GM12878 (cell line): ENCODE measurements around the gene TNFSF4. TPM values are rescaled to one million over a fixed set of nuclear protein-coding genes. Genes with fewer than 3 reads are reported as not detected.

Source experiments
- ATAC-seq: fragments of 200-7000 bp; cut with Tn5 transposase; 3 replicates; pipeline ENCODE4 v1.9.1; 2020; ENCODE audit warnings: mild to moderate bottlenecking, moderate library complexity
- BruUV-seq: library from RNA; stranded (reverse); fragments of 400-500 nt; replicated peaks from 2 replicates; lab custom pipeline; 2021; lab: Mats Ljungman, UMichigan
- CTCF ChIA-PET: fragments of 300-600 bp; sonication (Branson Sonifier 250); formaldehyde crosslinking; extraction: SDS; loops from one replicate; lab custom pipeline; 2021; ENCODE audit warnings: inconsistent platforms; lab: Yijun Ruan, JAX
- POLR2A ChIA-PET: fragments of 350-600 bp; formaldehyde crosslinking; extraction: SDS; loops from one replicate; lab custom pipeline; 2021; ENCODE audit warnings: inconsistent platforms; lab: Charles Lee
- RAD21 ChIA-PET: fragments of 300-600 bp; sonication (Branson Sonifier 250); formaldehyde crosslinking; loops from one replicate; lab custom pipeline; 2023; ENCODE audit warnings: antibody characterized with exemption; ENCODE audit not compliant: unreplicated experiment; lab: Charles Lee
- SMC1A ChIA-PET: fragments of 300-600 bp; sonication (Branson Sonifier 250); formaldehyde crosslinking; loops from one replicate; lab custom pipeline; 2023; ENCODE audit not compliant: unreplicated experiment, uncharacterized antibody; lab: Charles Lee
- DNase-seq: peaks from one replicate; pipeline ENCODE4 v3.0.0-alpha.2; 2011; ENCODE audit warnings: low read depth, low spot score
- FAIRE-seq: peaks from 3 replicates; lab custom pipeline; 2011; peaks lifted over from hg19 to GRCh38; lab: Jason Lieb, UNC
- H2AFZ ChIP-seq: 2 replicates; pipeline ENCODE4 v1.6.0; 2011; ENCODE audit warnings: low read depth, low read length, control low read depth; ENCODE audit not compliant: control insufficient read depth
- H3K27ac ChIP-seq: 2 replicates; pipeline ENCODE4 v1.5.1; 2011; ENCODE audit warnings: control low read depth; ENCODE audit not compliant: control insufficient read depth, insufficient read depth
- H3K27me3 ChIP-seq, 2 experiments: replicated peaks in 1 of 2; 2 replicates each; pipeline versions ENCODE4 v1.6.0 to v1.6.1; 2011; ENCODE audit warnings: low read length in 1 of 2; ENCODE audit not compliant: control insufficient read depth in 2 of 2, insufficient read depth in 2 of 2
- H3K36me3 ChIP-seq, 2 experiments: 2 replicates each; pipeline ENCODE4 v1.5.1; 2011; ENCODE audit warnings: low read length in 1 of 2; ENCODE audit not compliant: control insufficient read depth in 2 of 2, insufficient read depth in 2 of 2
- H3K4me1 ChIP-seq: 2 replicates; pipeline ENCODE4 v1.6.1; 2011; ENCODE audit warnings: mild to moderate bottlenecking, low read length, moderate library complexity, mixed read lengths; ENCODE audit not compliant: control insufficient read depth, insufficient read depth
- H3K4me2 ChIP-seq: 2 replicates; pipeline ENCODE4 v1.6.0; 2011; ENCODE audit warnings: control low read depth; ENCODE audit not compliant: control insufficient read depth, insufficient read depth
- H3K4me3 ChIP-seq: fragments of 200-600 bp; sonication (generic); 2 replicates; pipeline ENCODE4 v1.5.1; 2016
- H3K79me2 ChIP-seq: 2 replicates; pipeline ENCODE4 v1.6.0; 2011; ENCODE audit warnings: low read length; ENCODE audit not compliant: control insufficient read depth, insufficient read depth
- H3K9ac ChIP-seq: 2 replicates; pipeline ENCODE4 v1.8.0; 2011; ENCODE audit warnings: low read length, control low read depth, mixed read lengths; ENCODE audit not compliant: control insufficient read depth, insufficient read depth
- H3K9me3 ChIP-seq: replicated peaks from 3 replicates; pipeline ENCODE4 v1.5.1; 2011; ENCODE audit warnings: mild to moderate bottlenecking, low read length; ENCODE audit not compliant: control insufficient read depth, insufficient read depth
- H4K20me1 ChIP-seq: 2 replicates; pipeline ENCODE4 v1.6.0; 2011; ENCODE audit not compliant: control insufficient read depth, insufficient read depth
- EED ChIP-seq: sonication (generic); IDR thresholded peaks from 2 replicates; pipeline ENCODE4 v1.6.1; 2016; ENCODE audit warnings: antibody characterized with exemption, low read depth
- HDAC2 ChIP-seq: fragments of 200-600 bp; sonication (generic); IDR thresholded peaks from 2 replicates; pipeline ENCODE4 v1.6.1; 2017
- HDGF ChIP-seq: fragments of 450-650 bp; IDR thresholded peaks from 2 replicates; pipeline ENCODE4 v1.6.1; 2016; ENCODE audit warnings: antibody characterized with exemption
- IKZF2 ChIP-seq, 2 experiments: fragments of 450-650 bp; IDR thresholded peaks; 2 replicates each; pipeline ENCODE4 v1.6.1; 2017; ENCODE audit warnings: mild to moderate bottlenecking in 2 of 2, moderate library complexity in 2 of 2
- NR2C2 ChIP-seq: IDR thresholded peaks from 2 replicates; pipeline ENCODE4 v1.6.1; 2011; ENCODE audit warnings: borderline replicate concordance, low read depth; ENCODE audit not compliant: control insufficient read depth, insufficient read length
- SKIL ChIP-seq: fragments of 450-650 bp; IDR thresholded peaks from 2 replicates; pipeline ENCODE4 v1.6.1; 2017; ENCODE audit warnings: mild to moderate bottlenecking, low read depth, inconsistent platforms; ENCODE audit not compliant: poor library complexity, severe bottlenecking
- SMAD1 ChIP-seq: fragments of 450-650 bp; IDR thresholded peaks from 2 replicates; pipeline ENCODE4 v1.6.1; 2018; ENCODE audit warnings: mild to moderate bottlenecking, low read depth; ENCODE audit not compliant: partially characterized antibody
- SMAD5 ChIP-seq: IDR thresholded peaks from 2 replicates; pipeline ENCODE4 v1.6.1; 2016; ENCODE audit warnings: antibody characterized with exemption, low read depth
- SMARCA5 ChIP-seq: fragments of 450-650 bp; IDR thresholded peaks from 2 replicates; pipeline ENCODE4 v1.6.1; 2017; ENCODE audit warnings: mild to moderate bottlenecking
- STAT3 ChIP-seq: IDR thresholded peaks from 2 replicates; pipeline ENCODE4 v1.6.1; 2011; ENCODE audit warnings: low read depth, low read length, improper control_type of control experiment
- WGBS: methylation state at CpG from one replicate; pipeline ENCODE4 v1.1.6; 2016; ENCODE audit warnings: low lambda C conversion rate; ENCODE audit not compliant: insufficient replicate concordance, insufficient coverage; ENCODE audit errors: missing lambda C conversion rate; 5-methylcytosine and 5-hydroxymethylcytosine counted together
- in situ Hi-C: fragments of 300-500 bp; cut with MboI; formaldehyde crosslinking; loops from 9 replicates; pipeline ENCODE4 v1.14.3; 2018; ENCODE audit warnings: mixed read lengths
- intact Hi-C: fragments of 100-400 bp; cut with micrococcal nuclease; formaldehyde crosslinking; loops from one replicate; pipeline ENCODE4 v1.14.2; 2022; ENCODE audit not compliant: unreplicated experiment
- polyA plus RNA-seq, 11 experiments: library from polyadenylated mRNA; depleted of rRNA in 4 of 11; unstranded in 6 of 11; stranded (reverse) in 5 of 11; fragments of >200 nt; fragmentation: Nextera tagmentation in 4 of 11; fragmentation: Illumina TruSeq in 1 of 11; extraction: Ambion mirVana in 4 of 11; extraction: Trizol in 1 of 11; gene quantifications; 1 replicate in 1 of 11; 2 replicates in 10 of 11; pipeline versions ENCODE4 v1.2.1 to v1.2.3, GENCODE V29; 2011 to 2016; ENCODE audit warnings: inconsistent platforms in 2 of 11, missing spikeins in 2 of 11, low read depth in 1 of 11
- total RNA-seq, 4 experiments: library from RNA; depleted of rRNA in 3 of 4; stranded (reverse); fragments of >200 nt in 3 of 4; fragmentation: Illumina TruSeq in 1 of 4; extraction: Trizol in 1 of 4; gene quantifications; 2 replicates each; pipeline versions ENCODE4 v1.2.1 to v1.2.3, GENCODE V29; 2013 to 2021
- TF ChIP-seq, protein P1 (sequence below): fragments of 450-650 bp; conservative IDR thresholded peaks from 2 replicates; pipeline ENCODE4 v1.6.1; 2017; ENCODE audit warnings: mild to moderate bottlenecking, moderate library complexity
- TF ChIP-seq, protein P2 (sequence below): fragments of 450-650 bp; IDR thresholded peaks from 2 replicates; pipeline ENCODE4 v1.6.1; 2017; ENCODE audit warnings: mild to moderate bottlenecking, moderate library complexity
- TF ChIP-seq, protein P3 (sequence below): fragments of 450-650 bp; IDR thresholded peaks from 2 replicates; pipeline ENCODE4 v1.6.1; 2016; ENCODE audit warnings: mild to moderate bottlenecking

Gene TNFSF4
- total and polyA plus RNA-seq, 10 of the 15 experiments (the other 5 are each of a cell fraction or from before 2014, with no cell fraction given): 8.1 to 31.0 (median 12.9) TPM

DNA sequence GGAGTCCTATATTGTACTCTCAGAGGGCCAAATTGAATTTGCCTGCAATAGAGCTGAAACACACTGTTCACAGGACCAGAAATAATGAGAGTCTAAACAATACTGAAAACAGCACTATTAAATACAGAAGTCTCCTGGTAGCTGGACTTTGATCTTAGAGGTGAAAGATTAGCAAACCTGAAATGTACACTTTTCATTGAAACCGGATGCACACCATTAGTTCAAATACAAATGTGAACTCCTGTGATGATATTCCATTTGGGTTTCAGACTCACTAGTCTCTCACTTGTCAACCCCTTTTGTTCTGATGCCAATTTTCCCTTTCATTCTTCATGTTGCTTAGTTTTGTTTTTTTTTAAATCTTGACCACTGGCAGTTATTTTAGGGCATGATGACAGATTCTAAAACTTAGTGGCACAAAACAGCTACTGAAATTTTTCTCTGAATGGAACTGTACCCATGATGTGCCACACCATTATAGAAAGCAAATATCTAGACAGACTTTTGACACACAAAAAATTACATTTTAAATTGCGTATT, 5.9 kb upstream of the TNFSF4 start:
- Histone ChIP-seq H3K36me3 (no peaks in the 10 kb centered on the region), H3K27ac (no peak overlapping the region), H3K4me2 (peak overlapping the region; percentile 38; the same call in 1 of the 2 replicates), H3K9me3 (no peaks in the 10 kb centered on the region; the same call in 2 of the 3 replicates), H3K4me3 (no peak overlapping the region), H3K4me1 (peaks cover 5% of the 10 kb centered on the region), H3K9ac (no peak overlapping the region), H4K20me1 (no peaks in the 10 kb centered on the region), H3K27me3 (no peaks in the 10 kb centered on the region), H3K79me2 (no peaks in the 10 kb centered on the region), H2AFZ (no peak overlapping the region)
- ChIA-PET SMC1A (interaction anchor here (0.8 to 21.4 kb wide), 13 partner anchors 10 to 853 kb away, joined by 3 to 348 read pairs (median 5); no protein-coding TSS in a partner anchor), RAD21 (interaction anchor here (0.9 to 4.3 kb wide), 14 partner anchors 10 to 468 kb away, joined by 3 to 44 read pairs (median 8); no protein-coding TSS in a partner anchor), POLR2A (interaction anchor here (0.7 to 1.5 kb wide), 3 partner anchors 10 to 205 kb away, joined by 4 to 6 read pairs (median 5); no protein-coding TSS in a partner anchor), CTCF (interaction anchor here (0.5 to 9.7 kb wide), 14 partner anchors 8 to 773 kb away, joined by 3 to 104 read pairs (median 5); no protein-coding TSS in a partner anchor)
- in situ Hi-C loops: no loop called here
- DNase-seq (peak; percentile 90), FAIRE-seq (peak; percentile 70), ATAC-seq (peak; percentile 91)
- BruUV-seq: no TSS peak
- 0% methylated on average over 2 of the region's 2 CpGs for WGBS
- intact Hi-C loops: loop anchor here (2.0 kb wide), 1 partner anchor 198 kb away; no protein-coding TSS in a partner anchor
- TF ChIP-seq HDGF (no peak), HDAC2 (no peak), IKZF2 (IDR thresholded peaks at IDR 0.05) (peak; percentile 96 to 98), SKIL (peak; percentile 99), SMAD1 (peak; percentile 88), NR2C2 (no peak), SMARCA5 (no peak), EED (peak; percentile 73), SMAD5 (no peak), STAT3 (no peak)
- TF ChIP-seq, protein P1, sequence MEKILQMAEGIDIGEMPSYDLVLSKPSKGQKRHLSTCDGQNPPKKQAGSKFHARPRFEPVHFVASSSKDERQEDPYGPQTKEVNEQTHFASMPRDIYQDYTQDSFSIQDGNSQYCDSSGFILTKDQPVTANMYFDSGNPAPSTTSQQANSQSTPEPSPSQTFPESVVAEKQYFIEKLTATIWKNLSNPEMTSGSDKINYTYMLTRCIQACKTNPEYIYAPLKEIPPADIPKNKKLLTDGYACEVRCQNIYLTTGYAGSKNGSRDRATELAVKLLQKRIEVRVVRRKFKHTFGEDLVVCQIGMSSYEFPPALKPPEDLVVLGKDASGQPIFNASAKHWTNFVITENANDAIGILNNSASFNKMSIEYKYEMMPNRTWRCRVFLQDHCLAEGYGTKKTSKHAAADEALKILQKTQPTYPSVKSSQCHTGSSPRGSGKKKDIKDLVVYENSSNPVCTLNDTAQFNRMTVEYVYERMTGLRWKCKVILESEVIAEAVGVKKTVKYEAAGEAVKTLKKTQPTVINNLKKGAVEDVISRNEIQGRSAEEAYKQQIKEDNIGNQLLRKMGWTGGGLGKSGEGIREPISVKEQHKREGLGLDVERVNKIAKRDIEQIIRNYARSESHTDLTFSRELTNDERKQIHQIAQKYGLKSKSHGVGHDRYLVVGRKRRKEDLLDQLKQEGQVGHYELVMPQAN: no peak
- TF ChIP-seq, protein P2, sequence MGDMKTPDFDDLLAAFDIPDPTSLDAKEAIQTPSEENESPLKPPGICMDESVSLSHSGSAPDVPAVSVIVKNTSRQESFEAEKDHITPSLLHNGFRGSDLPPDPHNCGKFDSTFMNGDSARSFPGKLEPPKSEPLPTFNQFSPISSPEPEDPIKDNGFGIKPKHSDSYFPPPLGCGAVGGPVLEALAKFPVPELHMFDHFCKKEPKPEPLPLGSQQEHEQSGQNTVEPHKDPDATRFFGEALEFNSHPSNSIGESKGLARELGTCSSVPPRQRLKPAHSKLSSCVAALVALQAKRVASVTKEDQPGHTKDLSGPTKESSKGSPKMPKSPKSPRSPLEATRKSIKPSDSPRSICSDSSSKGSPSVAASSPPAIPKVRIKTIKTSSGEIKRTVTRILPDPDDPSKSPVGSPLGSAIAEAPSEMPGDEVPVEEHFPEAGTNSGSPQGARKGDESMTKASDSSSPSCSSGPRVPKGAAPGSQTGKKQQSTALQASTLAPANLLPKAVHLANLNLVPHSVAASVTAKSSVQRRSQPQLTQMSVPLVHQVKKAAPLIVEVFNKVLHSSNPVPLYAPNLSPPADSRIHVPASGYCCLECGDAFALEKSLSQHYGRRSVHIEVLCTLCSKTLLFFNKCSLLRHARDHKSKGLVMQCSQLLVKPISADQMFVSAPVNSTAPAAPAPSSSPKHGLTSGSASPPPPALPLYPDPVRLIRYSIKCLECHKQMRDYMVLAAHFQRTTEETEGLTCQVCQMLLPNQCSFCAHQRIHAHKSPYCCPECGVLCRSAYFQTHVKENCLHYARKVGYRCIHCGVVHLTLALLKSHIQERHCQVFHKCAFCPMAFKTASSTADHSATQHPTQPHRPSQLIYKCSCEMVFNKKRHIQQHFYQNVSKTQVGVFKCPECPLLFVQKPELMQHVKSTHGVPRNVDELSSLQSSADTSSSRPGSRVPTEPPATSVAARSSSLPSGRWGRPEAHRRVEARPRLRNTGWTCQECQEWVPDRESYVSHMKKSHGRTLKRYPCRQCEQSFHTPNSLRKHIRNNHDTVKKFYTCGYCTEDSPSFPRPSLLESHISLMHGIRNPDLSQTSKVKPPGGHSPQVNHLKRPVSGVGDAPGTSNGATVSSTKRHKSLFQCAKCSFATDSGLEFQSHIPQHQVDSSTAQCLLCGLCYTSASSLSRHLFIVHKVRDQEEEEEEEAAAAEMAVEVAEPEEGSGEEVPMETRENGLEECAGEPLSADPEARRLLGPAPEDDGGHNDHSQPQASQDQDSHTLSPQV: peak; percentile 51; the same call in 1 of the 2 replicates
- TF ChIP-seq, protein P3, sequence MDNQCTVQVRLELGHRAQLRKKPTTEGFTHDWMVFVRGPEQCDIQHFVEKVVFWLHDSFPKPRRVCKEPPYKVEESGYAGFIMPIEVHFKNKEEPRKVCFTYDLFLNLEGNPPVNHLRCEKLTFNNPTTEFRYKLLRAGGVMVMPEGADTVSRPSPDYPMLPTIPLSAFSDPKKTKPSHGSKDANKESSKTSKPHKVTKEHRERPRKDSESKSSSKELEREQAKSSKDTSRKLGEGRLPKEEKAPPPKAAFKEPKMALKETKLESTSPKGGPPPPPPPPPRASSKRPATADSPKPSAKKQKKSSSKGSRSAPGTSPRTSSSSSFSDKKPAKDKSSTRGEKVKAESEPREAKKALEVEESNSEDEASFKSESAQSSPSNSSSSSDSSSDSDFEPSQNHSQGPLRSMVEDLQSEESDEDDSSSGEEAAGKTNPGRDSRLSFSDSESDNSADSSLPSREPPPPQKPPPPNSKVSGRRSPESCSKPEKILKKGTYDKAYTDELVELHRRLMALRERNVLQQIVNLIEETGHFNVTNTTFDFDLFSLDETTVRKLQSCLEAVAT: peak; percentile 58
